Measurements from ENCODE around the gene DOK6.

DOK6 gene

DNA sequence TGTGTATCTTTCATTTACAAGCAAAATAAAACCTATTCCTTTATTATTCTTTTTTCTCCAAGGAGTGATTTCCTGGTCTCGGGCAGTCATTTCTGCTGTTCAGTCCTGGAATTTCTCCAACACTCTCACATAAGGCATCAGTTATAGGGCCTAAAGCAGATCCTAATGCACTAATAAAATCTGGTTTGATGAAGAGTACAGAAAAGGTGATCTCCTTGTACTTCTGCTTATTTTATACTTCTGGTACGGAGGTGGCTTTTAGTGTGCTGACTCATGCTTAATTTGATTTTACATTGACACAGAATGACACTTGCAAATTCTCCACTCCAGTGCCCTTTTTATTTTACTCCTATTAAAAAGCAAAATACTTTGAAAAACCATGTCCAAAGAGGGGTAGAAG, 157.4 kb downstream of the DOK6 start:
- POLR2A ChIA-PET, result no interaction called here
- no peak for DNase-seq (ENCODE audit: low read depth, low spot score)
- H3K4me3 ChIP-seq (ENCODE audit: low read depth, low read length), result no peak overlapping the region
- TF ChIP-seq, protein P1, sequence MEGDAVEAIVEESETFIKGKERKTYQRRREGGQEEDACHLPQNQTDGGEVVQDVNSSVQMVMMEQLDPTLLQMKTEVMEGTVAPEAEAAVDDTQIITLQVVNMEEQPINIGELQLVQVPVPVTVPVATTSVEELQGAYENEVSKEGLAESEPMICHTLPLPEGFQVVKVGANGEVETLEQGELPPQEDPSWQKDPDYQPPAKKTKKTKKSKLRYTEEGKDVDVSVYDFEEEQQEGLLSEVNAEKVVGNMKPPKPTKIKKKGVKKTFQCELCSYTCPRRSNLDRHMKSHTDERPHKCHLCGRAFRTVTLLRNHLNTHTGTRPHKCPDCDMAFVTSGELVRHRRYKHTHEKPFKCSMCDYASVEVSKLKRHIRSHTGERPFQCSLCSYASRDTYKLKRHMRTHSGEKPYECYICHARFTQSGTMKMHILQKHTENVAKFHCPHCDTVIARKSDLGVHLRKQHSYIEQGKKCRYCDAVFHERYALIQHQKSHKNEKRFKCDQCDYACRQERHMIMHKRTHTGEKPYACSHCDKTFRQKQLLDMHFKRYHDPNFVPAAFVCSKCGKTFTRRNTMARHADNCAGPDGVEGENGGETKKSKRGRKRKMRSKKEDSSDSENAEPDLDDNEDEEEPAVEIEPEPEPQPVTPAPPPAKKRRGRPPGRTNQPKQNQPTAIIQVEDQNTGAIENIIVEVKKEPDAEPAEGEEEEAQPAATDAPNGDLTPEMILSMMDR (IDR thresholded peaks at IDR 0.05; ENCODE audit: insufficient read depth, low read length, missing control alignments), result no peak
- CTCF ChIA-PET, result no interaction called here

DNA sequence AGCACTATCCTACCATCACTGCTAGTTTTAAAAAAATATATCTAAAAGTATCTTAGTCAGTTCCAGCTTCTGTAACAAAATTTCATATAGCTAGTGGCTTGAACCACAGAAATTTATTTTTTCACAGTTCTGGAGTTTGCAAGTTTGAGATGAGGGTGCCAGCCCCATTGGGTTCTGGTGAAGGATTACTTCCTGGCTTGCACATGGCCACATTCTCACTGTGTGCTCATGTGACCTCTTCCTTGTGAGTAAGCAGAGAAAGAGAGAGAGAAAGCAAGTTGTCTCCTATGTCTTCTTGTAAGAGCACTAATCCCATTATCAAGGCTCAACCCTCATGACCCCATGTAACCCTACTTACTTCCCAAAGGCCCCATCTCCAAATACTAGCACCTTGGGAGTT, 158.9 kb downstream of the DOK6 start:
- DNase-seq (ENCODE audit: low read depth, low spot score), result no peak
- ChIA-PET POLR2A (no interaction called here), CTCF (no interaction called here)
- H3K4me3 ChIP-seq (ENCODE audit: low read depth, low read length), result no peak overlapping the region
- TF ChIP-seq, protein P1 (IDR thresholded peaks at IDR 0.05; ENCODE audit: insufficient read depth, low read length, missing control alignments), result no peak

DNA sequence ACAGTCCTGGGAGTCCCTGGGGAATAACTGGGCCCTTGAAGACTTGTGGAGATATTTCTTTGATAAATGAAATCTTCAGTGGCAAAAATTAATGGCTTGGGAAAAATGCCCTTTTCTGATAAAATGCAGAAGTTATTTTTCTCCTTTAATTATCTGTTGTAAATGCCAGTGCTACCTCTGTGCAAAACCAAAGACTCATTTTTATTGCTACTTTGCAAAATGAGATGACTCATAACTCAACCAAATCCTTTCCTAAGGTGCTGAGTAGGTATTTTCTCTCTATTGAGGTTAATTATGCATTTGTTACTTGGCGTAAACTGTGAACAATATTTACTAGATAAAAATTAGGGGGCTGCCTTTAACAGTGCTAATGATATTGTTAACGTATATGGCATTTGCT, 163.9 kb downstream of the DOK6 start:
- CTCF ChIA-PET, result no interaction called here
- POLR2A ChIA-PET, result no interaction called here
- no peak for DNase-seq (ENCODE audit: low read depth, low spot score)
- TF ChIP-seq, protein P1 (IDR thresholded peaks at IDR 0.05; ENCODE audit: insufficient read depth, low read length, missing control alignments), result no peak
- H3K4me3 ChIP-seq (ENCODE audit: low read depth, low read length), result no peak overlapping the region

DNA sequence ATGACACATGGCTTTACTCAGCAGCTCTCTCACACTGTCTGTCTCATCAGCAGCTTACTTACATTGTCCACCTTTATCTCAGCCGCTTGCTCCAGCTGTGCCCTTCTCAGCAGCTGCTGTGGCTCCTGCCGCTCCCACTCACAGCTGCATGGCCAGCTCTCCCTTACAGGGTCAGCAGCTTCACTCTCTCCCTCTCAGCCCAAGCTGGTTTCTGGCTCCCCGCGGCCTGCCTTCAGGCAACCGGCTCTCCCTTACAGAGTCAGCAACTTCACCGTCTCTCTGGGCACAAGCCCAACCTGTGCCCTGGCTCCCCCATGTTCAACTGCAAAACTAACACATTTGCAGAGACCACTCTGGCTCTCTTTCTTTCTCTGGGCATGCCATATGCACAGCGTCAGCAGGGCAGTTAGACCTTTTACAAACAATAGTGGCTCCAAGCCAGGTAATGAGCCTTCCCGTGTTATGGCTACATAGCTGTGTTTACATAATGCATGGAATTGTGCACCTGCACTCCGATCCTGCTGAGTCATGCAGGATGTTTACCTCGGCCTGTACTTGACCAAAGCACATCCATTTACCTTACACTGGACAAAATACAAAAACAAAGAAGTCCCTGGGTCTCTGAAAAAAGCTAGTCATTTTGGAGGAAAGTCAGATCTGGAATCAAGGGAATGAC, 167.3 kb downstream of the DOK6 start:
- no peak overlapping the region for H3K4me3 ChIP-seq (ENCODE audit: low read depth, low read length)
- TF ChIP-seq, protein P1 (IDR thresholded peaks at IDR 0.05; ENCODE audit: insufficient read depth, low read length, missing control alignments), result no peak
- no peak for DNase-seq (ENCODE audit: low read depth, low spot score)
- ChIA-PET POLR2A (no interaction called here), CTCF (no interaction called here)

DNA sequence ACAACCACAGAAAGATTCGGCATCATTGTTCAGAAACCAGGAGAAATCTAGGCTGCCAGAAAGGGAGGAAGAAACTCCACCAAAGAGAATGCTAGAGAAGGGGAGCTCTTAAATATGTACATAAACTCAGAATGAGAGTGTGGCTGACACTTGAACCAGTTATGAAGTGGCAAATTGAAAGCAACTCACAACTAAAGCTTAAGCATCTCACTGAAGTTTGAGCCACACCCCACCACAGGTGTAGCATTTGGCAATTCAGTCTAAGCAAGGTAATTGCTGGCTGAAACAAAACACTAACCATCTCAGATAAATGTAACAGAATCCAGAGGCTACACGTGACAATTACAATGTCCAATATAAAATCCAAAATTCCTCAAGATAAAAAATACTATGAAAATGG, 168.4 kb downstream of the DOK6 start:
- ChIA-PET POLR2A (no interaction called here), CTCF (no interaction called here)
- TF ChIP-seq, protein P1 (IDR thresholded peaks at IDR 0.05; ENCODE audit: insufficient read depth, low read length, missing control alignments), result no peak
- DNase-seq (ENCODE audit: low read depth, low spot score), result no peak
- H3K4me3 ChIP-seq (ENCODE audit: low read depth, low read length), result no peak overlapping the region

DNA sequence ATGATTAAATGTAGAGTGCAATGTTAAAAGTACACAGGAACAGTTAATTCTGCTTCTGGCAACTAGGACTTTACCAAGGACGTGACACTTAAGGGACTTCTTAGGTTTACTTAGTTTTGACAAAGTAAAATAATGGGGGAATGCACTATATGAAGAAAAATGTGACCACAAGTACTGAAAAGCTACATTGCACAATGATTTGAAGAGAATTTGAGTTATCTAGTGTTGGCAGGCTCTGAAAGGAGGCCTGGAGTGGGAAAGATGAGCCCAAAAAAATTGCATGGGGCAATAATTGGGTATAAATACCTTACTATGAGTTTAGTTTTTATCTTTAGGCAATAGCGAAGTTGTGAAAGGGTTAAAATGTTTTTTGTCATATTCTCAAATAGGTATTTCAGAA, 173.7 kb downstream of the DOK6 start:
- DNase-seq (ENCODE audit: low read depth, low spot score), result no peak
- no peak overlapping the region for H3K4me3 ChIP-seq (ENCODE audit: low read depth, low read length)
- TF ChIP-seq, protein P1 (IDR thresholded peaks at IDR 0.05; ENCODE audit: insufficient read depth, low read length, missing control alignments), result no peak
- POLR2A ChIA-PET, result no interaction called here
- CTCF ChIA-PET, result no interaction called here

All from AG04449 (cell line).